GM12878 (cell line): ENCODE results near the gene RBM43. TPM values are rescaled to one million over a fixed set of nuclear protein-coding genes. Genes with fewer than 3 reads are reported as not detected.

Experiments used
- ATF7 ChIP-seq: fragments of 450-650 bp; IDR thresholded peaks from 2 replicates; pipeline ENCODE4 v1.6.1; 2016; ENCODE audit warnings: low read depth, mild to moderate bottlenecking
- BHLHE40 ChIP-seq, 2 experiments: fragments of 450-650 bp in 1 of 2; IDR thresholded peaks; 2 replicates each; pipeline ENCODE4 v1.6.1; 2011 to 2017; ENCODE audit warnings: low read depth in 2 of 2, borderline replicate concordance in 1 of 2, improper control_type of control experiment in 1 of 2, low read length in 1 of 2, mild to moderate bottlenecking in 1 of 2
- CHD2 ChIP-seq: IDR thresholded peaks from 2 replicates; pipeline ENCODE4 v1.6.1; 2011; ENCODE audit warnings: low read depth, low read length, improper control_type of control experiment, borderline replicate concordance
- CREM ChIP-seq: IDR thresholded peaks from 2 replicates; pipeline ENCODE4 v1.6.1; 2014; ENCODE audit warnings: antibody characterized with exemption, low read depth
- GABPA ChIP-seq: IDR thresholded peaks from 2 replicates; pipeline ENCODE4 v1.6.1; 2014; ENCODE audit warnings: antibody characterized with exemption, low read depth, mild to moderate bottlenecking, inconsistent platforms
- GATAD2B ChIP-seq: fragments of 450-650 bp; conservative IDR thresholded peaks from 2 replicates; pipeline ENCODE4 v1.6.1; 2017; ENCODE audit warnings: low read depth, mild to moderate bottlenecking, moderate library complexity
- IRF4 ChIP-seq: IDR thresholded peaks from 2 replicates; pipeline ENCODE4 v1.6.1; 2011; ENCODE audit warnings: low read depth, low read length
- MXI1 ChIP-seq: fragments of 150-350 bp; IDR thresholded peaks from 2 replicates; pipeline ENCODE4 v1.6.1; 2011; ENCODE audit warnings: low read depth, mild to moderate bottlenecking, inconsistent platforms, low read length, improper control_type of control experiment
- NFXL1 ChIP-seq: fragments of 450-650 bp; IDR thresholded peaks from 2 replicates; pipeline ENCODE4 v1.6.1; 2017; ENCODE audit warnings: antibody characterized with exemption, mild to moderate bottlenecking, borderline replicate concordance
- PML ChIP-seq: IDR thresholded peaks from 2 replicates; pipeline ENCODE4 v1.6.1; 2012; ENCODE audit warnings: low read length, inconsistent platforms
- RCOR1 ChIP-seq: conservative IDR thresholded peaks from 2 replicates; pipeline ENCODE4 v1.6.1; 2012; ENCODE audit warnings: low read depth, low read length, improper control_type of control experiment
- RFX5 ChIP-seq: IDR thresholded peaks from 2 replicates; pipeline ENCODE4 v1.6.1; 2011; ENCODE audit warnings: low read depth, low read length, improper control_type of control experiment
- SMAD1 ChIP-seq: fragments of 450-650 bp; IDR thresholded peaks from 2 replicates; pipeline ENCODE4 v1.6.1; 2018; ENCODE audit warnings: mild to moderate bottlenecking, low read depth; ENCODE audit not compliant: partially characterized antibody
- SMAD5 ChIP-seq: IDR thresholded peaks from 2 replicates; pipeline ENCODE4 v1.6.1; 2016; ENCODE audit warnings: antibody characterized with exemption, low read depth
- SREBF2 ChIP-seq: IDR thresholded peaks from 2 replicates; pipeline ENCODE4 v1.6.1; 2012; ENCODE audit warnings: mild to moderate bottlenecking, low read length
- TCF12 ChIP-seq: IDR thresholded peaks from 2 replicates; pipeline ENCODE4 v1.6.1; 2011; ENCODE audit warnings: low read depth, mild to moderate bottlenecking, low read length
- TCF3 ChIP-seq: IDR thresholded peaks from 2 replicates; pipeline ENCODE4 v1.6.1; 2012; ENCODE audit warnings: low read depth, mild to moderate bottlenecking, low read length, borderline replicate concordance; ENCODE audit not compliant: insufficient read depth
- ZNF24 ChIP-seq: fragments of 450-650 bp; IDR thresholded peaks from 2 replicates; pipeline ENCODE4 v1.6.1; 2017; ENCODE audit warnings: antibody characterized with exemption, mild to moderate bottlenecking
- polyA plus RNA-seq, 11 experiments: library from polyadenylated mRNA; depleted of rRNA in 4 of 11; unstranded in 6 of 11; stranded (reverse) in 5 of 11; fragments of >200 nt; fragmentation: Nextera tagmentation in 4 of 11; fragmentation: Illumina TruSeq in 1 of 11; extraction: Ambion mirVana in 4 of 11; extraction: Trizol in 1 of 11; gene quantifications; 1 replicate in 1 of 11; 2 replicates in 10 of 11; pipeline versions ENCODE4 v1.2.1 to v1.2.3, GENCODE V29; 2011 to 2016; ENCODE audit warnings: inconsistent platforms in 2 of 11, missing spikeins in 2 of 11, low read depth in 1 of 11
- total RNA-seq, 4 experiments: library from RNA; depleted of rRNA in 3 of 4; stranded (reverse); fragments of >200 nt in 3 of 4; fragmentation: Illumina TruSeq in 1 of 4; extraction: Trizol in 1 of 4; gene quantifications; 2 replicates each; pipeline versions ENCODE4 v1.2.1 to v1.2.3, GENCODE V29; 2013 to 2021
- TF ChIP-seq, protein P1 (sequence below): fragments of 450-650 bp; formaldehyde crosslinking; IDR thresholded peaks from 2 replicates; pipeline ENCODE4 v1.4.0; 2020; ENCODE audit warnings: mild to moderate bottlenecking, moderate library complexity
- TF ChIP-seq, protein P2 (sequence below): IDR thresholded peaks from 2 replicates; pipeline ENCODE4 v1.6.1; 2011; ENCODE audit warnings: low read depth, mild to moderate bottlenecking, low read length, moderate library complexity, borderline replicate concordance; ENCODE audit errors: extremely low read depth
- TF ChIP-seq, protein P3 (sequence below): IDR thresholded peaks from 2 replicates; pipeline ENCODE4 v1.6.1; 2012; ENCODE audit warnings: low read depth, low read length, improper control_type of control experiment
- TF ChIP-seq, protein P4 (sequence below): fragments of 450-650 bp; formaldehyde crosslinking; IDR thresholded peaks from 2 replicates; pipeline ENCODE4 v1.5.0; 2022; ENCODE audit warnings: mild to moderate bottlenecking, missing genetic modification characterization

The RBM43 gene
- total and polyA plus RNA-seq, 10 of the 15 experiments (the other 5 are each of a cell fraction or from before 2014, with no cell fraction given), result 0.86 to 5.3 (median 2.6) TPM

DNA sequence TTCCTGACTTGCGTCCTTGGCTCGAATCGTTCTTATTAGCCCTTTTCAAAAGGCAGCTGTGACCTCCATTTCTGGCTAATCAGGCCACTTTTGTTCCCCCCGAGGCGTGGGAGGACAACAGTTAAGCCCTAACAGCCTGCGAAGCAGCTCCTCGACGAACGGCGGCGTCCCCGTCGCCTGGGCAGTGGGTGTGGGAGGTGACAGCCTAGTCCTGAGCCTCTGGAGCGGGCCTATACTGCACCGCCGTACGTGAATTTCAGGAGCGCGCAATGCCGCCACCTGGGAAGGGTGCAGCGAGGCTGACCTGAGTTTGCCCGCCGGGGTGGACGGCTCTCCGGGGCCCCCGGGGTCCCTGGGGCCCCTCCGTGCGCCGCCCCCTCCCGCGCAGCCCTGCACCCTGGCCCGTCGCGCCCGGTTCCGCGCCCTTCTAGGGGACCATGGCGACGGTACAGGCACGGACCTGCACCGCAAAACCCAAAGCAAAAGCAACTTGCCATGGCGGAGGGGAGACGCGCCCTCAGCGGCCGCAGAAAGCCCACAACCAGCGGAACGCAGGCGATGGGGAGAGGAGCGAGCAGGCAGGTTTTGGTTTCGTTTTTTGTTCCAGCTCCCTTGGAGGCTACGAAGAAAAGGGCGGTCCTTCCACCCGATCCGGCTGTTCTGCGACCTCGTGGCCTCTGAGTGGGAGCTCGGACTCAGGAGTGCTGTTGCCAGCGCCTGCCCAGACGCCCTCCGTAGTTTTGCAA lies at the start of gene RBM43 (continued):
- TF ChIP-seq, protein P1, sequence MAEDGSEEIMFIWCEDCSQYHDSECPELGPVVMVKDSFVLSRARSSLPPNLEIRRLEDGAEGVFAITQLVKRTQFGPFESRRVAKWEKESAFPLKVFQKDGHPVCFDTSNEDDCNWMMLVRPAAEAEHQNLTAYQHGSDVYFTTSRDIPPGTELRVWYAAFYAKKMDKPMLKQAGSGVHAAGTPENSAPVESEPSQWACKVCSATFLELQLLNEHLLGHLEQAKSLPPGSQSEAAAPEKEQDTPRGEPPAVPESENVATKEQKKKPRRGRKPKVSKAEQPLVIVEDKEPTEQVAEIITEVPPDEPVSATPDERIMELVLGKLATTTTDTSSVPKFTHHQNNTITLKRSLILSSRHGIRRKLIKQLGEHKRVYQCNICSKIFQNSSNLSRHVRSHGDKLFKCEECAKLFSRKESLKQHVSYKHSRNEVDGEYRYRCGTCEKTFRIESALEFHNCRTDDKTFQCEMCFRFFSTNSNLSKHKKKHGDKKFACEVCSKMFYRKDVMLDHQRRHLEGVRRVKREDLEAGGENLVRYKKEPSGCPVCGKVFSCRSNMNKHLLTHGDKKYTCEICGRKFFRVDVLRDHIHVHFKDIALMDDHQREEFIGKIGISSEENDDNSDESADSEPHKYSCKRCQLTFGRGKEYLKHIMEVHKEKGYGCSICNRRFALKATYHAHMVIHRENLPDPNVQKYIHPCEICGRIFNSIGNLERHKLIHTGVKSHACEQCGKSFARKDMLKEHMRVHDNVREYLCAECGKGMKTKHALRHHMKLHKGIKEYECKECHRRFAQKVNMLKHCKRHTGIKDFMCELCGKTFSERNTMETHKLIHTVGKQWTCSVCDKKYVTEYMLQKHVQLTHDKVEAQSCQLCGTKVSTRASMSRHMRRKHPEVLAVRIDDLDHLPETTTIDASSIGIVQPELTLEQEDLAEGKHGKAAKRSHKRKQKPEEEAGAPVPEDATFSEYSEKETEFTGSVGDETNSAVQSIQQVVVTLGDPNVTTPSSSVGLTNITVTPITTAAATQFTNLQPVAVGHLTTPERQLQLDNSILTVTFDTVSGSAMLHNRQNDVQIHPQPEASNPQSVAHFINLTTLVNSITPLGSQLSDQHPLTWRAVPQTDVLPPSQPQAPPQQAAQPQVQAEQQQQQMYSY (CRISPR knock-in tag), result no peak
- TF ChIP-seq GATAD2B (peak; percentile 89), ATF7 (0 out of 2 replicates have a peak, but pooled peaks have one; percentile 15), TCF3 (no peak), SMAD5 (peak; percentile 60), BHLHE40 (IDR thresholded peaks at IDR 0.05; ENCODE audit: borderline replicate concordance in 1 of 2, low read depth in 2 of 2, low read length in 1 of 2) (peak in 1 of 2 experiments; percentile 53; a peak in 2 of 4 replicates), CREM (no peak), SMAD1 (no peak), TCF12 (no peak), RCOR1 (no peak), CHD2 (no peak; the same call in 1 of the 2 replicates), GABPA (no peak), RFX5 (no peak), MXI1 (peak; percentile 54; the same call in 1 of the 2 replicates), SREBF2 (no peak), IRF4 (no peak; the same call in 1 of the 2 replicates), PML (no peak), NFXL1 (no peak), ZNF24 (0 out of 2 replicates have a peak, but pooled peaks have one; percentile 16)
- TF ChIP-seq, protein P2, sequence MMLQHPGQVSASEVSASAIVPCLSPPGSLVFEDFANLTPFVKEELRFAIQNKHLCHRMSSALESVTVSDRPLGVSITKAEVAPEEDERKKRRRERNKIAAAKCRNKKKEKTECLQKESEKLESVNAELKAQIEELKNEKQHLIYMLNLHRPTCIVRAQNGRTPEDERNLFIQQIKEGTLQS, result no peak
- TF ChIP-seq, protein P3, sequence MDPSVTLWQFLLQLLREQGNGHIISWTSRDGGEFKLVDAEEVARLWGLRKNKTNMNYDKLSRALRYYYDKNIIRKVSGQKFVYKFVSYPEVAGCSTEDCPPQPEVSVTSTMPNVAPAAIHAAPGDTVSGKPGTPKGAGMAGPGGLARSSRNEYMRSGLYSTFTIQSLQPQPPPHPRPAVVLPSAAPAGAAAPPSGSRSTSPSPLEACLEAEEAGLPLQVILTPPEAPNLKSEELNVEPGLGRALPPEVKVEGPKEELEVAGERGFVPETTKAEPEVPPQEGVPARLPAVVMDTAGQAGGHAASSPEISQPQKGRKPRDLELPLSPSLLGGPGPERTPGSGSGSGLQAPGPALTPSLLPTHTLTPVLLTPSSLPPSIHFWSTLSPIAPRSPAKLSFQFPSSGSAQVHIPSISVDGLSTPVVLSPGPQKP, result no peak
- TF ChIP-seq, protein P4, sequence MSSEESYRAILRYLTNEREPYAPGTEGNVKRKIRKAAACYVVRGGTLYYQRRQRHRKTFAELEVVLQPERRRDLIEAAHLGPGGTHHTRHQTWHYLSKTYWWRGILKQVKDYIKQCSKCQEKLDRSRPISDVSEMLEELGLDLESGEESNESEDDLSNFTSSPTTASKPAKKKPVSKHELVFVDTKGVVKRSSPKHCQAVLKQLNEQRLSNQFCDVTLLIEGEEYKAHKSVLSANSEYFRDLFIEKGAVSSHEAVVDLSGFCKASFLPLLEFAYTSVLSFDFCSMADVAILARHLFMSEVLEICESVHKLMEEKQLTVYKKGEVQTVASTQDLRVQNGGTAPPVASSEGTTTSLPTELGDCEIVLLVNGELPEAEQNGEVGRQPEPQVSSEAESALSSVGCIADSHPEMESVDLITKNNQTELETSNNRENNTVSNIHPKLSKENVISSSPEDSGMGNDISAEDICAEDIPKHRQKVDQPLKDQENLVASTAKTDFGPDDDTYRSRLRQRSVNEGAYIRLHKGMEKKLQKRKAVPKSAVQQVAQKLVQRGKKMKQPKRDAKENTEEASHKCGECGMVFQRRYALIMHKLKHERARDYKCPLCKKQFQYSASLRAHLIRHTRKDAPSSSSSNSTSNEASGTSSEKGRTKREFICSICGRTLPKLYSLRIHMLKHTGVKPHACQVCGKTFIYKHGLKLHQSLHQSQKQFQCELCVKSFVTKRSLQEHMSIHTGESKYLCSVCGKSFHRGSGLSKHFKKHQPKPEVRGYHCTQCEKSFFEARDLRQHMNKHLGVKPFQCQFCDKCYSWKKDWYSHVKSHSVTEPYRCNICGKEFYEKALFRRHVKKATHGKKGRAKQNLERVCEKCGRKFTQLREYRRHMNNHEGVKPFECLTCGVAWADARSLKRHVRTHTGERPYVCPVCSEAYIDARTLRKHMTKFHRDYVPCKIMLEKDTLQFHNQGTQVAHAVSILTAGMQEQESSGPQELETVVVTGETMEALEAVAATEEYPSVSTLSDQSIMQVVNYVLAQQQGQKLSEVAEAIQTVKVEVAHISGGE (CRISPR knock-in tag), result no peak
